Transverse colon (tissue), 4 donors: ENCODE measurements around the gene HOXB13. TPM values are rescaled to one million over a fixed set of nuclear protein-coding genes. Genes with fewer than 3 reads are reported as not detected.

Experiments
- DNase-seq: peaks from one replicate; pipeline ENCODE4 v3.0.0-alpha.2; 2019
- H3K27ac ChIP-seq, 4 donors: fragments of 200-600 bp; sonication (generic); 2 replicates each; pipeline ENCODE4 v1.5.1; 2016 to 2018; ENCODE audit warnings: inconsistent platforms in 4 of 4
- H3K27me3 ChIP-seq: fragments of 200-600 bp; sonication (generic); 2 replicates; pipeline ENCODE4 v1.5.1; 2017; ENCODE audit warnings: inconsistent platforms
- H3K36me3 ChIP-seq, 4 donors: fragments of 200-600 bp; sonication (generic); 2 replicates each; pipeline ENCODE4 v1.5.1; 2017 to 2019; ENCODE audit warnings: inconsistent platforms in 4 of 4
- H3K4me1 ChIP-seq, 4 donors: fragments of 200-600 bp; sonication (generic); 2 replicates each; pipeline ENCODE4 v1.5.1; 2017 to 2020; ENCODE audit warnings: inconsistent platforms in 4 of 4
- H3K4me3 ChIP-seq, 4 donors: fragments of 200-600 bp; sonication (generic); 1 replicate in 1 of 4; 2 replicates in 3 of 4; pipeline versions ENCODE4 v1.5.1 to v1.6.1; 2017 to 2019; ENCODE audit warnings: inconsistent platforms in 4 of 4
- H3K9me3 ChIP-seq, 2 donors: fragments of 200-600 bp; sonication (generic); 2 replicates each; pipeline ENCODE4 v1.5.1; 2017 to 2019; ENCODE audit warnings: inconsistent platforms in 2 of 2
- CTCF ChIP-seq, 5 experiments: fragments of 200-600 bp in 3 of 5; fragments of 450-650 bp in 2 of 5; sonication (generic) in 3 of 5; IDR thresholded peaks; 1 replicate in 2 of 5; 2 replicates in 3 of 5; pipeline ENCODE4 v1.5.1; 2016 to 2017; ENCODE audit warnings: antibody characterized with exemption in 5 of 5, inconsistent platforms in 3 of 5, mild to moderate bottlenecking in 2 of 5, moderate library complexity in 1 of 5
- EP300 ChIP-seq: sonication (generic); formaldehyde crosslinking; IDR thresholded peaks from one replicate; pipeline ENCODE4 v1.6.1; 2017; ENCODE audit warnings: antibody characterized with exemption, low read depth
- POLR2A ChIP-seq: fragments of 450-650 bp; IDR thresholded peaks from one replicate; pipeline ENCODE4 v1.6.1; 2016; ENCODE audit warnings: antibody characterized with exemption, mild to moderate bottlenecking, moderate library complexity
- POLR2AphosphoS5 ChIP-seq, 3 donors: sonication (generic); formaldehyde crosslinking; IDR thresholded peaks; one replicate each; pipeline ENCODE4 v1.6.1; 2016; ENCODE audit warnings: antibody characterized with exemption in 3 of 3
- WGBS, 2 donors: methylation state at CpG; one replicate each; pipeline ENCODE4 v1.1.5; 2018; ENCODE audit warnings: low coverage in 1 of 2; 5-methylcytosine and 5-hydroxymethylcytosine counted together
- in situ Hi-C, 4 donors: fragments of 200-750 bp; cut with MboI; loops; one replicate each; pipeline versions ENCODE4 v1.15.0 to v1.15.1; 2017; ENCODE audit warnings: low sequenced_read_pairs in 3 of 4, low pct_ligation_motif_present in 1 of 4, low pct_unique_long_range_greater_than_20kb in 1 of 4
- intact Hi-C: fragments of 100-400 bp; cut with DNase I; formaldehyde crosslinking; loops from one replicate; pipeline ENCODE4 v1.15.1; 2023; ENCODE audit warnings: low total_unique reads
- total RNA-seq, 4 donors: library from RNA; depleted of rRNA; stranded (reverse); fragments of >200 nt; gene quantifications; one replicate each; pipeline ENCODE4 v1.1.0, GENCODE V29; 2016

Gene HOXB13
- total RNA-seq, 4 donors from 2014 or later = 1.2 to 5.7 (median 3.5) TPM

- 87% methylated on average over 5 of the region's 5 CpGs; no CpG with 5 or more reads in 1 of the 2 donors for WGBS, 2 donors
- H3K36me3 ChIP-seq = no peaks in the 10 kb centered on the region
- no peak overlapping the region for H3K27ac ChIP-seq
- in situ Hi-C loops = no loop called here
- peaks cover 30% of the 10 kb centered on the region for H3K27me3 ChIP-seq
- no peak overlapping the region for H3K4me3 ChIP-seq
- intact Hi-C loops = no loop called here
- H3K9me3 ChIP-seq = no peaks in the 10 kb centered on the region
- H3K4me1 ChIP-seq = no peaks in the 10 kb centered on the region
- TF ChIP-seq POLR2A = no peak
- TF ChIP-seq POLR2AphosphoS5 (IDR thresholded peaks at IDR 0.05) = no peak
- TF ChIP-seq EP300 = no peak
- TF ChIP-seq CTCF (IDR thresholded peaks at IDR 0.05) = no peak
- no peak for DNase-seq
Measured at GRCh38 chr17:48769009-48769675, 40.6 kb upstream of the HOXB13 start.

- Histone ChIP-seq H3K27me3 (peaks cover 41% of the 10 kb centered on the region), H3K27ac (no peak overlapping the region), H3K36me3 (no peaks in the 10 kb centered on the region), H3K4me3 (no peak overlapping the region), H3K4me1 (no peaks in the 10 kb centered on the region), H3K9me3 (no peaks in the 10 kb centered on the region)
- 73% methylated on average over 4 of the region's 4 CpGs; no CpG with 5 or more reads in 1 of the 2 donors for WGBS, 2 donors
- in situ Hi-C loops (no loop called here), intact Hi-C loops (no loop called here)
- TF ChIP-seq EP300 (no peak), POLR2AphosphoS5 (IDR thresholded peaks at IDR 0.05) (no peak), POLR2A (no peak), CTCF (IDR thresholded peaks at IDR 0.05) (no peak)
- DNase-seq = no peak
Measured at GRCh38 chr17:48767263-48767774, 38.8 kb upstream of the HOXB13 start.

GRCh38 chr17:48761114-48761513 lies 32.6 kb upstream of the HOXB13 start:
- H3K36me3 ChIP-seq = no peaks in the 10 kb centered on the region
- peaks cover 76% of the 10 kb centered on the region for H3K27me3 ChIP-seq
- peaks cover 0 to 41% (median 22%) of the 10 kb centered on the region in 4 donors for H3K4me1 ChIP-seq
- TF ChIP-seq POLR2AphosphoS5 (IDR thresholded peaks at IDR 0.05) = no peak
- TF ChIP-seq CTCF (IDR thresholded peaks at IDR 0.05) = no peak
- no peak for TF ChIP-seq EP300
- no peak for TF ChIP-seq POLR2A
- DNase-seq = no peak
- in situ Hi-C loops = no loop called here
- peak overlapping the region in 3 of 4 donors; percentile 31 to 72 (median 65) for H3K27ac ChIP-seq
- H3K9me3 ChIP-seq = no peaks in the 10 kb centered on the region
- intact Hi-C loops = no loop called here
- H3K4me3 ChIP-seq = no peak overlapping the region
- 74 to 81% methylated on average over 5 to 6 of the region's 6 CpGs for WGBS, 2 donors

GRCh38 chr17:48760411-48760810 lies 31.9 kb upstream of the HOXB13 start:
- in situ Hi-C loops (no loop called here), intact Hi-C loops (no loop called here)
- peak; percentile 70 for DNase-seq
- Histone ChIP-seq H3K27me3 (peaks cover 82% of the 10 kb centered on the region), H3K9me3 (no peaks in the 10 kb centered on the region), H3K4me3 (no peak overlapping the region), H3K36me3 (no peaks in the 10 kb centered on the region), H3K27ac (peak overlapping the region; percentile 31 to 72 (median 57)), H3K4me1 (peaks cover 0 to 44% (median 22%) of the 10 kb centered on the region in 4 donors)
- 6 to 30% methylated on average over 2 to 4 of the region's 4 CpGs for WGBS, 2 donors
- TF ChIP-seq POLR2A = no peak
- TF ChIP-seq CTCF (IDR thresholded peaks at IDR 0.05) = no peak
- no peak for TF ChIP-seq EP300
- no peak for TF ChIP-seq POLR2AphosphoS5 (IDR thresholded peaks at IDR 0.05)
